ENCODE data around the gene UNC13A.

The UNC13A gene

GRCh38 chr19:17719730-17720400 is 31.7 kb upstream of the UNC13A start:
- ATAC-seq (peak; percentile 38), DNase-seq (ENCODE audit: low spot score in 2 of 2) (peak in 1 of 2 donors; percentile 58)
- Mint-ChIP-seq H3K4me1 (peaks cover 57% of the 10 kb centered on the region), H3K4me3 (peak overlapping the region; percentile 95), H3K36me3 (peaks cover 46% of the 10 kb centered on the region), H3K27ac (peak overlapping the region; percentile 92), H3K9me3 (no peaks in the 10 kb centered on the region)

DNA sequence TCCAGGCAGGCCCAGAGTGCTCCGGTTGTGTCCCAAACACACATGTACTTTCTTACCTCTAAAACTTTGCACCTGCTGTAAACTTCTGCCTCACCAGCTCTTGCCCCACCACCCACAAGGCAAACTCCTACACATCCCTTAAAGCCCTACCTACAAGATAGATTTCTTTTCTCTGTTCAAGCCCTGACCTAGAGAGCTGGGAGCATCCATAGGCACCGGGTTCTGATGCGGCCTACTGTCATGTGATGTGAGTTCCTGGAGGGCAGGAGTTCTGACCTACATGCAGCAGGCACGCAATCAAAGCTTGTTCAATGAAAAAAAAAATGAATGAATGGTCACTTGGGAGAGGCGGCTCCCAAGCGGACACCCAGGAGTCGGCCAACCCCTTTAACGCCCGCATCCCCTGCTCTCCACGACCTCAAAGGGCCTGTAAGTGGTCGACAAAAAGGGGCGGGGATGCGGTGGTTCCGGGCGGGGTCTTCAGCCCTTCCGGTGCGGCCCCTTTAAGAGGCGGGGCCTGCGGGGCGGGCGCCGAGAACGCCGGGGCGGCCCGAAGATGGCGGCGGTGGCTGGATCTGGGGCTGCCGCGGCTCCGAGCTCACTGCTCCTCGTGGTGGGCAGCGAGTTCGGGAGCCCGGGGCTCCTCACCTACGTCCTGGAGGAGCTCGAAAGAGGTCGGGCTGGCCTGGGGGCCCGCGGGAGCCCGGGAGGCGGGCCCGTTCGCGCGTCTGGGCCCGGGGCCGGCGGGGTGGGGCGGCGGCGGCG is 31.0 kb upstream of the UNC13A start, which contains the start of gene MAP1S:
Gene MAP1S (plus strand): TSS at position 534 of the 765 bp plus-strand sequence. CDS start 23 bp downstream, at position 557.
- Mint-ChIP-seq H3K36me3 (peaks cover 39% of the 10 kb centered on the region), H3K4me1 (peaks cover 49% of the 10 kb centered on the region), H3K9me3 (no peaks in the 10 kb centered on the region), H3K27ac (peak within 1 kb of the TSS; percentile 92), H3K4me3 (peak within 1 kb of the TSS; percentile 95)
- DNase-seq (ENCODE audit: low spot score in 2 of 2) (peak; percentile 60 to 86), ATAC-seq (peak; percentile 83)

DNA sequence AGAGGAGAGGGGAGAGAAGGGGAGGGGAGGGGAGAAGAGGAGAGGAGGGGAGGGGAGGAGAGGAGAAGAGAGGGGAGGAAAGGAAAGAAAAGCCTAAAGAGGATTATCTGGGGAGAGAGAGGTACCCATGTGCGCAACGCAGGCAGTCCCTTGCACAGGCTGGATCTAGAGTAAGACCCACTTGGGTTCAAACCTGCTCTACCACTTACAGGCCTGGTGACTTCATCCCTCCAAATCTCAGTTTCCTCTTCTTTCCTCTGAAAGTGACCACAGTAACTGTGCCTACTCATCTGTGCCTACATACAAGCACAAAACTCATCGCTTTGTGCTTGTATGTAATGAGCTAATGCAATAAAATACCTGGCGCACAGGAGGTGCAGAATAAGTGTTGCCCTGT is 30.4 kb upstream of the UNC13A start:
- H3K4me1 Mint-ChIP-seq: peaks cover 49% of the 10 kb centered on the region
- H3K27ac Mint-ChIP-seq: peak overlapping the region; percentile 92
- DNase-seq (ENCODE audit: low spot score in 2 of 2) (no peak), ATAC-seq (peak; percentile 86)
- peak overlapping the region; percentile 95 for H3K4me3 Mint-ChIP-seq
- H3K36me3 Mint-ChIP-seq: peaks cover 33% of the 10 kb centered on the region
- H3K9me3 Mint-ChIP-seq: no peaks in the 10 kb centered on the region

DNA sequence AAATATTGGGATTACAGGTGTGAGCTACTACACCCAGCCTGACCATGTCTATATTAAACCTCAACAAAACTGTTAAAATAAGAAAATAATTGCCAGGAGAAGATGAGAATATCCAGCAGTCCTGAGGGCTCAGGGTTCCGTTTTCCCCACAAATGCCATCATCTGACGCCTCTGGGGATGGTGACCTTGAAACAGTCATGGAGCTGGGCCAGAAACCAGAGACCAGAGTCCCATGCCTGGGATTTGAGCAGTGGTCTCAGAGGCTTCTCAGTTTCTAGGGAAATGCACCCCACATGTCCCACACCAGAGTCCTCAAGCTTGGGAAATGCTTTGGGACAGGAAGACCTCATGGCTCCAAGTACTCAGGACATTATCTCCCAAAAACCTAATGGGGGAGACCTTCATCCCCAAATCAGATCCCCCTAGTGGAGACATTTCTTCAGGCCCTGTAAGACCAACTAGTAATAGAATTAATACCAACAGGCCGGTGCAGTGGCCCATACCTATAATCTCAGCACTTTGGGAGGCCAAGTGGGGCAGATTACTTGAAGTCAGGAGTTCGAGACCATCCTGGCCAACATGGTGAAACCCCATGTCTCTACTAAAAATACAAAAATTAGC is 28.3 kb upstream of the UNC13A start:
- Mint-ChIP-seq H3K9me3 (no peaks in the 10 kb centered on the region), H3K4me3 (no peak overlapping the region), H3K4me1 (peaks cover 36% of the 10 kb centered on the region), H3K27ac (no peak overlapping the region), H3K36me3 (peaks cover 12% of the 10 kb centered on the region)
- no peak for ATAC-seq
- DNase-seq (ENCODE audit: low spot score in 2 of 2): no peak

- no peak for DNase-seq (ENCODE audit: low spot score in 2 of 2)
- ATAC-seq: no peak
- no peaks in the 10 kb centered on the region for H3K9me3 Mint-ChIP-seq
- H3K27ac Mint-ChIP-seq: no peak overlapping the region
- H3K36me3 Mint-ChIP-seq: no peaks in the 10 kb centered on the region
- H3K4me3 Mint-ChIP-seq: no peak overlapping the region
- peaks cover 4% of the 10 kb centered on the region for H3K4me1 Mint-ChIP-seq
These were observed 23.7 kb upstream of the UNC13A start for GRCh38 chr19:17711851-17712250.

DNA sequence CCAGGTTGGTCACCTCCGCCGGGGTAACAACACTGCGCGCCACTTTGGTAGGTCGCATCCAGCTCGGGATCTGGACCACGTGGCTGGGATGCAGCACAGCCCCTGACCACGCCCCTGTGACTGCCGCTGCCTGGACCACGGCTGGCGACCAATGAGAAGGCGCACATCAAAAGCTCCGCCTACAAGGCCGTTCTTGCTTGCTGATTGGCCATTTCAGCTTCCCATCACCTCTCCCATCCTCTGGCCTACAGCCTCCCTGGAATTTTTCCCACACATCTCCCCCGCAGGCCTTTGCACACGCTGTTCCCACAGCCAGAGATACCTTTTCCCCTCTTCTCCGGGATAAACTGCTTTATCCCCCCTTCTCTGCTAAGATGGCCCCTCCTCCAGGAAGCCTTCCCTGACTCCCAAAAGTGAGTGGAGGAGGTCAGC is 18.6 kb upstream of the UNC13A start:
- DNase-seq (ENCODE audit: low spot score in 2 of 2) (no peak), ATAC-seq (no peak)
- H3K27ac Mint-ChIP-seq: no peak overlapping the region

GRCh38 chr19:17703824-17704463 is 15.8 kb upstream of the UNC13A start:
- H3K9me3 Mint-ChIP-seq: no peaks in the 10 kb centered on the region
- no peak overlapping the region for H3K4me3 Mint-ChIP-seq
- no peak overlapping the region for H3K27ac Mint-ChIP-seq
- H3K4me1 Mint-ChIP-seq: peaks cover 11% of the 10 kb centered on the region
- peaks cover 6% of the 10 kb centered on the region for H3K36me3 Mint-ChIP-seq
- ATAC-seq (peak; percentile 89), DNase-seq (ENCODE audit: low spot score in 2 of 2) (peak; percentile 70 to 87)

More for the DNA sequence above, 18.6 kb upstream of the UNC13A start:
- no peak overlapping the region for H3K4me3 Mint-ChIP-seq
- no peaks in the 10 kb centered on the region for H3K36me3 Mint-ChIP-seq
- H3K9me3 Mint-ChIP-seq: no peaks in the 10 kb centered on the region
- H3K4me1 Mint-ChIP-seq: peaks cover 11% of the 10 kb centered on the region

DNA sequence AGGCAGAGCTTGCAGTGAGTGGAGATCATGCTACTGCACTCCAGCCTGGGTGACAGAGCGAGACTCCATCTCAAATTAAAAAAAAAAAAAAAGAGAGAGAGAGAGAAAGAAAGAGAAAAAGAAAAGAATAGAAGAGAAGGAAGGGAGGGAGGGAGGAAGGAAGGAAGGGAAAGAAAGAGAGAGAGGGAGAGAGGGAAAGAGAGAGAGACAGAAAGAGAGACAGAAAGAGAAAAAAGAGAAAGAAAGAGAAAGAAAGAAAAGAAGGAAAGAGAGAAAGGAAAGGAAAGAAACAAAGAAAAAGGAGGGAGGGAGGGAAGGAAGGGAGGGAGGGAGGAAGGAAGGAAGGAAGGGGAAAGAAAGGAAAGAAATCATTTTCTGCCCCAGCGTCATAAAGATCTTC is 7.0 kb upstream of the UNC13A start:
- Mint-ChIP-seq H3K4me1 (no peaks in the 10 kb centered on the region), H3K27ac (no peak overlapping the region), H3K36me3 (peaks cover 6% of the 10 kb centered on the region), H3K4me3 (no peak overlapping the region), H3K9me3 (no peaks in the 10 kb centered on the region)
- ATAC-seq (no peak), DNase-seq (ENCODE audit: low spot score in 2 of 2) (no peak)

DNA sequence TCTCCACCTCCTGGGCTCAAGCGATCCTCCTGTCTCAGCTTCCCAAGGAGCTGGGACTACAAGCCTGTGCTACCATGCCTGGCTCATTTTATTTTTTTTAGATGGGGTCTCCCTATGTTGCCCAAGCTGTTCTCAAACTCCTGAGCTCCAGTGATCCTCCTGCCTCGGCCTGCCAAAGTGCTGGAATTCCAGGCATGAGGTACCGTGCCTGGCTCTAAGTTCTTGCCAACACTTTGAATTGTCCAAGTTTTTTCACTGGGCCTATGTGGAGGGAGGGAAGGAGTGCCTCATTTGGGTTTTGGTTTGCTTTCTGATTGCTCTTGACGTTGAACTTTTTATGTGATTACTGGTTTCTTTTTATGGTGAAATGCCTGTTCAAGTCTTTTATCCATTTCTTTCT is 4.4 kb upstream of the UNC13A start:
- Mint-ChIP-seq H3K4me1 (peaks cover 10% of the 10 kb centered on the region), H3K4me3 (no peak overlapping the region), H3K9me3 (peaks cover 2% of the 10 kb centered on the region)

GRCh38 chr19:17688853-17689595 is 870 bp upstream of the UNC13A start:
- H3K4me3 Mint-ChIP-seq: peak overlapping the region; percentile 0
- no peak overlapping the region for H3K27ac Mint-ChIP-seq
- peaks cover 19% of the 10 kb centered on the region for H3K4me1 Mint-ChIP-seq
- peaks cover 2% of the 10 kb centered on the region for H3K9me3 Mint-ChIP-seq
- H3K36me3 Mint-ChIP-seq: no peaks in the 10 kb centered on the region
- no peak for DNase-seq (ENCODE audit: low spot score in 2 of 2)
- ATAC-seq: no peak

More for the DNA sequence above, 4.4 kb upstream of the UNC13A start:
- DNase-seq (ENCODE audit: low spot score in 2 of 2) (no peak), ATAC-seq (no peak)
- Mint-ChIP-seq H3K27ac (no peak overlapping the region), H3K36me3 (no peaks in the 10 kb centered on the region)

DNA sequence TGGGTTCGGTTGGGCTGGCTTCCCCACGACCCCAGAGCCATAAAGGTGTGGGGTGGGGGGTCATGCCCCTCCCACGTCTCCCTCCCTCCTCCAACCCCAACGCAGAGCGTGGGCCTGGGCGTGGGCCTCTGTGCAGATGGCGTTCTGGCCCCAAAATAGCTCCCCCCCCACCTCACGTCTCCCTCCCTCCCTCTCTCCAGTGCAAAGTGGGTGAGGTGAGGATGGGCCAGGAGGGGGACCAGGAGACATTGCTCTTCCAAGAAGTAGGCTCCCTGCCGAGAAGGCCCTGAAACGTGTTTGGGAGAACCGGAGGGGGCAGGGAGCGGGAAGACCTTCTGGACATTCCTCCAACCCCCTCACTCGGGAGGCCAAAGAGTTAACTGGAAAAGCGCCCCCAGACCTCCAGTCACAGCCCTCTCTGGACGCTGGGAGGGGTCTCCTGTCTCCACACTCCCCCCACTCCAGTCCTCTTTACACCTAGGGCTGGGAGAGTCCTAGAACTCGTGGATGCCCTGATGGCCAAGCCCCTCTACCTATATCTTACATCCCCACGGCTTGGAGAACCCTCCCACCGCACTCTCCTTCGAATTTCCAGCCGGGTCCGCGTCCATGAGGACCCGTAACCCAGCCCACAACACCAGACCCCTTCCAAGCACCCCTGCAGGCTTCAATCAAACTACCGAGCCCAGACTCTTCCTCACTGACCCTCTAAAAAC is 855 bp downstream of the UNC13A start:
- Mint-ChIP-seq H3K9me3 (peaks cover 2% of the 10 kb centered on the region), H3K27ac (no peak overlapping the region), H3K36me3 (no peaks in the 10 kb centered on the region), H3K4me1 (peaks cover 19% of the 10 kb centered on the region), H3K4me3 (peak overlapping the region; percentile 30)
- ATAC-seq: no peak
- DNase-seq (ENCODE audit: low spot score in 2 of 2): no peak

DNA sequence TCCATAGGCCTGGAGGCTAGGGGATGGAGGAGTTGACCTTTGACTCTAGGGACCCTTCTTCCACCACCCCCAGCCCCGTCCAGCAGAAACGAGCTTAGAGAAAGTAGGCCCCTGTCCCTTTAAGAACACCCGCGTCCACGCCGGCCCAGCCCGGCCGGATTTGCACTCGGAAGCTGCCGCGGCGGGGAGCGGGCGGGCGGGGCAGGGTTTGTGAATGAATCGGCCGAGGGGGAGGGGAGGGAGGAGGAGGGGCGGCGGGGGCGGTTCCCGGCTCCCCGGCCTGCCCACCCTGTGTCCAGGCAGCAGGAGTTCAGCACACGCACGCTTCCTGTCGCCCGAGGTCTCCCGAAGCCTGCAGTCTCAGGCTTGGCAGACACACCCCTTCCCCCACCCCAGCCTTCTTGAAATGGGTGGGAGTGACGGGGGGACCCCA is 1.5 kb downstream of the UNC13A start:
- DNase-seq (ENCODE audit: low spot score in 2 of 2) (no peak), ATAC-seq (no peak)
- Mint-ChIP-seq H3K4me1 (peaks cover 19% of the 10 kb centered on the region), H3K27ac (no peak overlapping the region), H3K4me3 (peak overlapping the region; percentile 30), H3K9me3 (peaks cover 2% of the 10 kb centered on the region), H3K36me3 (no peaks in the 10 kb centered on the region)

GRCh38 chr19:17686023-17686521 is 2.1 kb downstream of the UNC13A start:
- H3K9me3 Mint-ChIP-seq: peaks cover 2% of the 10 kb centered on the region
- H3K4me1 Mint-ChIP-seq: peaks cover 22% of the 10 kb centered on the region
- ATAC-seq (no peak), DNase-seq (ENCODE audit: low spot score in 2 of 2) (no peak)
- peak overlapping the region; percentile 30 for H3K4me3 Mint-ChIP-seq
- no peaks in the 10 kb centered on the region for H3K36me3 Mint-ChIP-seq
- no peak overlapping the region for H3K27ac Mint-ChIP-seq

DNA sequence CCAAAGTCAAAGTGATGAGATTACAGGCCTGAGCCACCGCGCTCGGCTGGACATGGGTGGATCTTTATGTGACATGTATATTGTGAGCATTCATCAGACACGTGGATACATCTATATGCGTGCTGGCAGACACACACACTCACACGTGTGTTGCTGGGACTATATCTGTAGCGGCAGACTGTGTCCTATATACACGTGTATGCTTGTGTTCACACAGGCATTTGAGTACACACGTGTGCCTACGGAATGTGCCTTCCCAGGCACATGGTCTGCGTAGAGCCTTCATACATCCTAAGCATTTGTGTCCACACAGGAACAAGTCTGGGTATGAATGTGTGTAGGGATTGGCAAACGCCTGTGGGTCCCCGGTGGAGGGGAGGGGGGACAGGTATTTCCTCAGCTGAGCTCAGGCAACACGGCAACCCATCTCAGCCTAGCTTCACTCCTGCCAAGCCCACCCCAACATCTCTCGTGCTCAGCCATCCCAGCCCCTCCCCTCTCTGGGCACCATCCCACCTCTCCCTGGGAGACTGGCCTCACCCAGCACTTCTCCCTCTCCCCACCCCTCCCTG is 2.6 kb downstream of the UNC13A start:
- Mint-ChIP-seq H3K4me3 (no peak overlapping the region), H3K4me1 (peaks cover 27% of the 10 kb centered on the region), H3K9me3 (peaks cover 2% of the 10 kb centered on the region), H3K36me3 (no peaks in the 10 kb centered on the region), H3K27ac (no peak overlapping the region)
- ATAC-seq: no peak
- no peak for DNase-seq (ENCODE audit: low spot score in 2 of 2)

Data from stimulated activated effector memory CD8-positive, alpha-beta T cell treated with anti-CD3 and anti-CD28 coated beads, Interleukin-12 subunit alpha, Interleukin-12 subunit beta, amount 100 ng/mL, for 72 hours (primary cell).